ENCODE measurements around the gene NCAM1.
"Not testable (repeated sequence)": the region's sequence is repeated elsewhere in the genome, so short reads cannot be mapped to it uniquely, and the experiment has no call there.

NCAM1 gene

GRCh38 chr11:112961146-112961668, at the start of gene NCAM1:
Gene NCAM1, plus strand, starts transcription at chr11:112961420.
- no peak for DNase-seq

- DNase-seq: no peak
These were observed 38.6 kb upstream of the NCAM1 start for GRCh38 chr11:112922606-112923005.

- DNase-seq: not testable (repeated sequence)
These were observed 36.4 kb upstream of the NCAM1 start for GRCh38 chr11:112924836-112925235.

- no peak for DNase-seq
These were observed 35.5 kb upstream of the NCAM1 start for GRCh38 chr11:112925516-112926310.

GRCh38 chr11:112928136-112928535, 33.1 kb upstream of the NCAM1 start:
- no peak for DNase-seq

- DNase-seq: no peak
These were observed 31.8 kb upstream of the NCAM1 start for GRCh38 chr11:112929432-112929831.

- no peak for DNase-seq
These were observed 29.5 kb upstream of the NCAM1 start for GRCh38 chr11:112931703-112932102.

- no peak for DNase-seq
These were observed 28.6 kb upstream of the NCAM1 start for GRCh38 chr11:112932593-112932992.

- DNase-seq: no peak
These were observed 27.2 kb upstream of the NCAM1 start for GRCh38 chr11:112933970-112934369.

GRCh38 chr11:112941104-112941503, 20.1 kb upstream of the NCAM1 start:
- DNase-seq: no peak

GRCh38 chr11:112942966-112943643, 18.1 kb upstream of the NCAM1 start:
- no peak for DNase-seq

GRCh38 chr11:112946866-112947265, 14.4 kb upstream of the NCAM1 start:
- no peak for DNase-seq

- DNase-seq: no peak
These were observed 11.2 kb upstream of the NCAM1 start for GRCh38 chr11:112949781-112950575.

GRCh38 chr11:112958670-112959069, 2.5 kb upstream of the NCAM1 start:
- no peak for DNase-seq

GRCh38 chr11:112961751-112962578, 745 bp downstream of the NCAM1 start:
- DNase-seq: no peak

GRCh38 chr11:112962579-112963367, 1.6 kb downstream of the NCAM1 start:
- DNase-seq: no peak

- no peak for DNase-seq
These were observed 2.2 kb downstream of the NCAM1 start for GRCh38 chr11:112963368-112963955.

- DNase-seq: no peak
These were observed 4.4 kb downstream of the NCAM1 start for GRCh38 chr11:112965656-112966055.

- DNase-seq: no peak
These were observed 5.3 kb downstream of the NCAM1 start for GRCh38 chr11:112966561-112966960.

- no peak for DNase-seq
These were observed 5.9 kb downstream of the NCAM1 start for GRCh38 chr11:112967082-112967481.
